SK-MEL-5 (cell line): ENCODE results near the gene ARMC9. TPM values are rescaled to one million over a fixed set of nuclear protein-coding genes. Genes with fewer than 3 reads are reported as not detected.

Source experiments
- DNase-seq: peaks from one replicate; pipeline ENCODE4 v3.0.0-alpha.2; 2016; ENCODE audit warnings: low read depth, low spot score
- in situ Hi-C: cut with HindIII; loops from 2 replicates; pipeline ENCODE4 v1.10.0; 2016; ENCODE audit warnings: low sequenced_read_pairs, high pct_unique_total_duplicates, low pct_unique_long_range_greater_than_20kb
- total RNA-seq: library from RNA; depleted of rRNA; stranded (reverse); fragments of >200 nt; shearing (Covaris generic); gene quantifications from 2 replicates; pipeline ENCODE4 v1.2.3, GENCODE V29; 2014

The ARMC9 gene
- total RNA-seq, 1 experiment from 2014 or later, result 23.0 TPM

- in situ Hi-C loops, result no loop called here
- no peak for DNase-seq
Observed at GRCh38 chr2:231357931-231358330, 159.5 kb downstream of the ARMC9 start.

GRCh38 chr2:231359441-231359840, 161.0 kb downstream of the ARMC9 start:
- in situ Hi-C loops, result no loop called here
- DNase-seq, result no peak

- DNase-seq, result no peak
- in situ Hi-C loops, result no loop called here
Observed at GRCh38 chr2:231359948-231360347, 161.5 kb downstream of the ARMC9 start.

- no peak for DNase-seq
- in situ Hi-C loops, result no loop called here
Observed at GRCh38 chr2:231360401-231360800, 162.0 kb downstream of the ARMC9 start.

- in situ Hi-C loops, result no loop called here
- no peak for DNase-seq
Observed at GRCh38 chr2:231360881-231361371, 162.5 kb downstream of the ARMC9 start.

- no peak for DNase-seq
- in situ Hi-C loops, result no loop called here
Observed at GRCh38 chr2:231361701-231362554, 163.5 kb downstream of the ARMC9 start.

GRCh38 chr2:231362555-231363184, 164.2 kb downstream of the ARMC9 start:
- in situ Hi-C loops, result no loop called here

GRCh38 chr2:231364061-231364460, 165.6 kb downstream of the ARMC9 start:
- DNase-seq, result no peak
- in situ Hi-C loops, result no loop called here

More at GRCh38 chr2:231362555-231363184, 164.2 kb downstream of the ARMC9 start:
- no peak for DNase-seq

- in situ Hi-C loops, result no loop called here
- peak; percentile 99 for DNase-seq
Observed at GRCh38 chr2:231364961-231365810, 166.8 kb downstream of the ARMC9 start.

- in situ Hi-C loops, result no loop called here
- DNase-seq, result no peak
Observed at GRCh38 chr2:231367178-231367577, 168.7 kb downstream of the ARMC9 start.

GRCh38 chr2:231369580-231370428, 171.4 kb downstream of the ARMC9 start:
- in situ Hi-C loops, result no loop called here
- no peak for DNase-seq

GRCh38 chr2:231370429-231370748, 172.0 kb downstream of the ARMC9 start:
- DNase-seq, result no peak
- in situ Hi-C loops, result no loop called here

GRCh38 chr2:231370749-231371429, 172.5 kb downstream of the ARMC9 start:
- DNase-seq, result no peak
- in situ Hi-C loops, result no loop called here

- in situ Hi-C loops, result no loop called here
Observed at GRCh38 chr2:231371430-231372054, 173.1 kb downstream of the ARMC9 start.

GRCh38 chr2:231372326-231372725, 173.9 kb downstream of the ARMC9 start:
- no peak for DNase-seq
- in situ Hi-C loops, result no loop called here

More at GRCh38 chr2:231371430-231372054, 173.1 kb downstream of the ARMC9 start:
- DNase-seq, result no peak

- DNase-seq, result no peak
- in situ Hi-C loops, result no loop called here
Observed at GRCh38 chr2:231373184-231373583, 174.8 kb downstream of the ARMC9 start.
